GM23338 (cell line): Measurements from ENCODE around the gene LRBA. TPM values are rescaled to one million over a fixed set of nuclear protein-coding genes. Genes with fewer than 3 reads are reported as not detected.

Experiments used
- ATAC-seq: fragments of 200-7000 bp; cut with Tn5 transposase; 3 replicates; pipeline ENCODE4 v1.9.1; 2020
- DNase-seq: peaks from one replicate; pipeline ENCODE4 v3.0.0-alpha.2; 2015; ENCODE audit warnings: low spot score
- H2AFZ ChIP-seq: fragments of 200-600 bp; sonication (generic); 2 replicates; pipeline ENCODE4 v1.8.0; 2016; ENCODE audit warnings: antibody characterized with exemption, mild to moderate bottlenecking, moderate library complexity
- H3F3A ChIP-seq: fragments of 200-600 bp; sonication (generic); replicated peaks from 2 replicates; pipeline ENCODE4 v1.8.0; 2017; ENCODE audit warnings: antibody characterized with exemption, mixed run types, low read depth
- H3K27ac ChIP-seq: fragments of 200-600 bp; sonication (generic); 2 replicates; pipeline ENCODE4 v1.6.1; 2016; ENCODE audit warnings: low read depth
- H3K27me3 ChIP-seq: fragments of 200-600 bp; sonication (generic); 2 replicates; pipeline ENCODE4 v1.8.0; 2016; ENCODE audit warnings: mild to moderate bottlenecking, mixed run types, moderate library complexity; ENCODE audit not compliant: insufficient read depth
- H3K36me3 ChIP-seq: fragments of 200-600 bp; sonication (generic); 2 replicates; pipeline ENCODE4 v1.8.0; 2016; ENCODE audit warnings: mild to moderate bottlenecking; ENCODE audit not compliant: insufficient read depth
- H3K4me1 ChIP-seq: fragments of 200-600 bp; sonication (generic); 2 replicates; pipeline ENCODE4 v1.8.0; 2016; ENCODE audit warnings: mild to moderate bottlenecking, moderate library complexity; ENCODE audit not compliant: insufficient read depth
- H3K4me2 ChIP-seq: fragments of 200-600 bp; sonication (generic); 2 replicates; pipeline ENCODE4 v1.7.1; 2017; ENCODE audit warnings: mixed run types
- H3K4me3 ChIP-seq: fragments of 200-600 bp; sonication (generic); 2 replicates; pipeline ENCODE4 v1.6.1; 2016; ENCODE audit warnings: mixed run types
- H3K79me2 ChIP-seq: fragments of 200-600 bp; sonication (generic); replicated peaks from 2 replicates; pipeline ENCODE4 v1.8.0; 2017; ENCODE audit warnings: mild to moderate bottlenecking; ENCODE audit not compliant: insufficient read depth
- H3K9me2 ChIP-seq: fragments of 200-600 bp; sonication (generic); 2 replicates; pipeline ENCODE4 v1.8.0; 2017; ENCODE audit not compliant: insufficient read depth
- H4K20me1 ChIP-seq: fragments of 200-600 bp; sonication (generic); replicated peaks from 2 replicates; pipeline ENCODE4 v1.8.0; 2017; ENCODE audit warnings: mild to moderate bottlenecking; ENCODE audit not compliant: insufficient read depth
- H3K27ac Mint-ChIP-seq: 2 replicates; pipeline ENCODE4 v1.8.0; 2020; ENCODE audit warnings: inconsistent platforms, mild to moderate bottlenecking, moderate library complexity, mixed read lengths
- H3K27me3 Mint-ChIP-seq: 3 replicates; pipeline ENCODE4 v1.8.0; 2022; ENCODE audit warnings: low read depth, mild to moderate bottlenecking, moderate library complexity, mixed read lengths, inconsistent platforms; ENCODE audit not compliant: insufficient read depth, poor library complexity
- H3K36me3 Mint-ChIP-seq: 3 replicates; pipeline ENCODE4 v1.8.0; 2021; ENCODE audit warnings: low read depth, mild to moderate bottlenecking, inconsistent platforms, moderate library complexity, mixed read lengths
- H3K4me1 Mint-ChIP-seq: 3 replicates; pipeline ENCODE4 v1.8.0; 2020; ENCODE audit warnings: mild to moderate bottlenecking, inconsistent platforms, mixed read lengths
- H3K4me3 Mint-ChIP-seq: 3 replicates; pipeline ENCODE4 v1.8.0; 2021; ENCODE audit warnings: moderate library complexity, mild to moderate bottlenecking, inconsistent platforms, mixed read lengths
- H3K9me3 Mint-ChIP-seq: 3 replicates; pipeline ENCODE4 v1.8.0; 2020; ENCODE audit warnings: moderate library complexity, mild to moderate bottlenecking, inconsistent platforms, mixed read lengths
- CTCF ChIP-seq, 2 experiments: fragments of 200-600 bp in 1 of 2; sonication (generic) in 1 of 2; conservative IDR thresholded peaks; 2 replicates each; pipeline versions ENCODE4 v1.5.1 to v1.6.1; 2016 to 2017; ENCODE audit warnings: antibody characterized with exemption in 2 of 2, low read depth in 2 of 2, mild to moderate bottlenecking in 2 of 2, moderate library complexity in 1 of 2
- EZH2 ChIP-seq: fragments of 200-600 bp; sonication (generic); IDR thresholded peaks from one replicate; pipeline ENCODE4 v1.8.0; 2017; ENCODE audit warnings: antibody characterized with exemption, mild to moderate bottlenecking, low read depth; ENCODE audit not compliant: unreplicated experiment
- EZH2phosphoT487 ChIP-seq: fragments of 200-600 bp; sonication (generic); IDR thresholded peaks from one replicate; pipeline ENCODE4 v1.8.1; 2018; ENCODE audit warnings: antibody characterized with exemption; ENCODE audit not compliant: unreplicated experiment
- JUNB ChIP-seq: IDR thresholded peaks from one replicate; pipeline ENCODE4 v1.6.1; 2016; ENCODE audit warnings: antibody characterized with exemption; ENCODE audit not compliant: unreplicated experiment
- STAT1 ChIP-seq: IDR thresholded peaks from one replicate; pipeline ENCODE4 v1.6.1; 2016; ENCODE audit warnings: antibody characterized with exemption; ENCODE audit not compliant: unreplicated experiment
- ZNF114 ChIP-seq: fragments of 250-450 bp; sonication (Bioruptor Pico); IDR thresholded peaks from 2 replicates; pipeline ENCODE4 v1.5.0; 2020; ENCODE audit warnings: mild to moderate bottlenecking, moderate library complexity
- ZNF462 ChIP-seq: fragments of 250-450 bp; sonication (Bioruptor Pico); IDR thresholded peaks from 2 replicates; pipeline ENCODE4 v1.5.0; 2020; ENCODE audit warnings: mild to moderate bottlenecking, moderate library complexity
- polyA plus RNA-seq: library from polyadenylated mRNA; unstranded; fragments of >200 nt; fragmentation: Nextera tagmentation; extraction: Ambion mirVana; gene quantifications from 2 replicates; pipeline ENCODE4 v1.2.1, GENCODE V29; 2016
- total RNA-seq: library from RNA; depleted of rRNA; stranded (reverse); fragments of >200 nt; shearing (Covaris generic); gene quantifications from 2 replicates; pipeline ENCODE4 v1.2.3, GENCODE V29; 2014

LRBA gene
- total and polyA plus RNA-seq, 2 experiments from 2014 or later: 23.3 to 126 TPM

GRCh38 chr4:150822407-150822806 is 192.7 kb downstream of the LRBA start:
- H3K27ac Mint-ChIP-seq: no peak overlapping the region
- H3K4me3 Mint-ChIP-seq: no peak overlapping the region
- H3K27me3 Mint-ChIP-seq: no peaks in the 10 kb centered on the region
- H3K4me2 ChIP-seq: no peak overlapping the region
- H3K27ac ChIP-seq: no peak overlapping the region
- no peaks in the 10 kb centered on the region for H3F3A ChIP-seq
- H3K36me3 ChIP-seq: no peaks in the 10 kb centered on the region
- H3K27me3 ChIP-seq: no peaks in the 10 kb centered on the region
- TF ChIP-seq STAT1 (no peak), EZH2 (no peak)
- no peaks in the 10 kb centered on the region for H4K20me1 ChIP-seq
- no peaks in the 10 kb centered on the region for H3K9me2 ChIP-seq
- peaks cover 20% of the 10 kb centered on the region; the same call in 2 of the 3 replicates for H3K36me3 Mint-ChIP-seq
- no peak for DNase-seq
- peaks cover 6% of the 10 kb centered on the region; the same call in 2 of the 3 replicates for H3K4me1 Mint-ChIP-seq
- no peak overlapping the region for H2AFZ ChIP-seq
- ATAC-seq: no peak
- no peak overlapping the region for H3K4me3 ChIP-seq
- H3K4me1 ChIP-seq: no peaks in the 10 kb centered on the region
- 0 out of 2 replicates have a peak, but pooled peaks cover 5% of the 10 kb centered on the region for H3K79me2 ChIP-seq
- H3K9me3 Mint-ChIP-seq: no peaks in the 10 kb centered on the region

GRCh38 chr4:150821641-150822040 is 193.4 kb downstream of the LRBA start:
- Histone ChIP-seq H3K4me1 (no peaks in the 10 kb centered on the region), H3K27ac (no peak overlapping the region), H3K27me3 (no peaks in the 10 kb centered on the region), H3K79me2 (0 out of 2 replicates have a peak, but pooled peaks cover 5% of the 10 kb centered on the region), H3F3A (no peaks in the 10 kb centered on the region), H3K4me2 (no peak overlapping the region), H3K36me3 (no peaks in the 10 kb centered on the region), H3K9me2 (no peaks in the 10 kb centered on the region), H2AFZ (no peak overlapping the region), H3K4me3 (no peak overlapping the region), H4K20me1 (no peaks in the 10 kb centered on the region)
- Mint-ChIP-seq H3K4me3 (no peak overlapping the region), H3K4me1 (peaks cover 6% of the 10 kb centered on the region; the same call in 2 of the 3 replicates), H3K9me3 (no peaks in the 10 kb centered on the region), H3K27me3 (no peaks in the 10 kb centered on the region), H3K27ac (peak overlapping the region; percentile 56; the same call in 1 of the 2 replicates), H3K36me3 (peaks cover 17% of the 10 kb centered on the region; the same call in 2 of the 3 replicates)
- DNase-seq (no peak), ATAC-seq (no peak)
- TF ChIP-seq JUNB: no peak

- Mint-ChIP-seq H3K9me3 (no peaks in the 10 kb centered on the region), H3K36me3 (peaks cover 10% of the 10 kb centered on the region; the same call in 2 of the 3 replicates), H3K27ac (no peak overlapping the region), H3K4me3 (no peak overlapping the region), H3K4me1 (peaks cover 6% of the 10 kb centered on the region; the same call in 2 of the 3 replicates), H3K27me3 (no peaks in the 10 kb centered on the region)
- no peak overlapping the region for H3K27ac ChIP-seq
- H2AFZ ChIP-seq: no peak overlapping the region
- ATAC-seq (no peak), DNase-seq (no peak)
- no peaks in the 10 kb centered on the region for H3F3A ChIP-seq
- H3K36me3 ChIP-seq: no peaks in the 10 kb centered on the region
- no peaks in the 10 kb centered on the region for H3K27me3 ChIP-seq
- H3K4me1 ChIP-seq: no peaks in the 10 kb centered on the region
- no peaks in the 10 kb centered on the region for H4K20me1 ChIP-seq
- H3K79me2 ChIP-seq: 0 out of 2 replicates have a peak, but pooled peaks cover 5% of the 10 kb centered on the region
- H3K9me2 ChIP-seq: no peaks in the 10 kb centered on the region
- no peak overlapping the region for H3K4me3 ChIP-seq
- H3K4me2 ChIP-seq: no peak overlapping the region
- no peak for TF ChIP-seq CTCF (conservative IDR thresholded peaks at IDR 0.05; ENCODE audit: low read depth in 2 of 2)
- TF ChIP-seq EZH2phosphoT487: no peak
- no peak for TF ChIP-seq ZNF462 (CRISPR knock-in tag)
- TF ChIP-seq ZNF114: no peak
Measured at GRCh38 chr4:150820409-150820808, 194.7 kb downstream of the LRBA start.
